Stimulated activated CD8-positive, alpha-beta memory T cell treated with anti-CD3 and anti-CD28 coated beads, Interleukin-4, amount 100 ng/mL, for 48 hours (primary cell): ENCODE data around the gene PLCH2.

Experiments
- DNase-seq: peaks from one replicate; pipeline ENCODE4 v3.0.0-alpha.2; 2020

PLCH2 gene

DNA sequence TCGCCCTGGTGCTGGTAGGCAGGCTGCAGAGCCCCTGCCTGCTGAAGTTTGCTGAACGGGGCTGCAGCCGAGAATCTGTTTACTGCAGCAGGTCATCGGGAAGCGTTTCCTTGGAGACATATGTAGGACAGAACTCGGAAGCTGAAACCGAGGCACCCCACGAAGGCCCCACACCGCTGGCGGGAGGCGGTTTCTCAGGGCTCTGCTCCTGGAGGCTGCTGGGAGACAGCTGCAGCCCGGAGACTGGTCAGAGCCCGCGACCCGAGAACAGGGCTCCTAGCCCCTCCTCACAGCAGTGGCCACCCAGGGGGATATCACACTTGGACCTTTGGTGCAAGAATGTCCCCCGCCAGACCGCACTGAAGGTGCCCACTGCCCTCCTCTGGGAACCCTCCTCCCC lies 12.7 kb upstream of the PLCH2 start:
- DNase-seq = no peak

DNA sequence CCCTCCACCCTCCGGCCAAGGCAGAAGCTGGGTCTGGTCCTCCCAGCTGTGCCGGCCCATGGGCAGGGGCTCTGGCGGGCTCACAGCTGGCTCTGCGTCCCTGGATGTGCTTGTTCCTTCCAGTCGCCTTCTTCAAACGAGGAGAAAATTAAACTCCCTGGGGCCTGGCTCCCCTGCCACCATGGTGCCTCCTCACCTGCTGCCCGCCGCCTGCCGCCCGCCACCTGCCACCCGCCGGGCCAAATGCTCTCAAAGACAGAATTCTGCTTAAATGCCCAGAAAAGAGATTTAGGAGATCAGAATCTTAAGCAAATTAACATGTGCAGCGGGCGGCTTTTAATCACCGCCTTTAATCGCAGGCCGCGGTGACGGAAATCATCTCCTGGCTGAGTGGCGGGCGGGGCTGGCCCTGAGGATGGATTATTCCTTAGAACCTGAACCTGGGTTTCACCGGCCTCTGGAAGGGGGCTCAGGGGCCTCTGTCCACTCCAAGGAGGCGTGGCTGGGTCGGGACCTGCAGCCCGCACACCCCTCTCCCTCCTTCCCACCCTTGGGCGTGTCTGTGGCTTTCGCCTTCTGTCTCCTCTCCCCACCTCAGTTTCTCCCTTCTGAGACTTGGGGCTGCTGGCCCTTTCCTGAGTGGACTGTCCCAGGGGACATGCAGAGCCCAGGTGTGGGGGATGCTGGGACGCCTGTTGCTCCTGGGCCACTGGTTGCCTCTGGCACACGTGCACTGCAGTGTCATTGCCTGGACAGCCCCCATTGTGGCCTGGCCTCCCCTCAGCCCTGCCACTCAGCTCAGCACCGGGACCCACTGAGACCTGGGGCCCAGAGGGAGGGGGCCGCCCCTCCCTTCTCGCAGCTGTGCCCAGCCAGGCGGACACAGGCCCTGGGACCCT lies 10.5 kb upstream of the PLCH2 start:
- DNase-seq = no peak

DNA sequence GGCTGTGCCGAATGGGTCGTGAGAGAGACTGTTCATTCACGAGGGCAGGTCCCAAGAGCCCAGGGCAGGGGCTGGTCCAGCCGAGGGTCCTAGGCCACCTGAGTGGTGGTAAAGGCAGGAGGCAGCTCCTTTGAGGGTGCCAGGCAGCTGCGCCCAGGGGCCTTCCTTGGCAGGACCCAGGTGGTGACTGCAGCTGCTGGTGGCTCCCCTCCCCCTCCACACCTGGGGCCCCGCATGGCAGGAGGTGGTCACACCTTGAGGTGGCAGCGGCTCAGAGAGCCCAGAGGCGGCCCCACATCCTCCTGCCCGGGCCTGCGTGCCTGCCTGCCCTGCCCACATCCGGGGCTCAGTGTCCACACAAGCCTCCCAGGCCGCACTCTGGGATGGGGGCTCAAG lies 9.8 kb upstream of the PLCH2 start:
- no peak for DNase-seq

DNA sequence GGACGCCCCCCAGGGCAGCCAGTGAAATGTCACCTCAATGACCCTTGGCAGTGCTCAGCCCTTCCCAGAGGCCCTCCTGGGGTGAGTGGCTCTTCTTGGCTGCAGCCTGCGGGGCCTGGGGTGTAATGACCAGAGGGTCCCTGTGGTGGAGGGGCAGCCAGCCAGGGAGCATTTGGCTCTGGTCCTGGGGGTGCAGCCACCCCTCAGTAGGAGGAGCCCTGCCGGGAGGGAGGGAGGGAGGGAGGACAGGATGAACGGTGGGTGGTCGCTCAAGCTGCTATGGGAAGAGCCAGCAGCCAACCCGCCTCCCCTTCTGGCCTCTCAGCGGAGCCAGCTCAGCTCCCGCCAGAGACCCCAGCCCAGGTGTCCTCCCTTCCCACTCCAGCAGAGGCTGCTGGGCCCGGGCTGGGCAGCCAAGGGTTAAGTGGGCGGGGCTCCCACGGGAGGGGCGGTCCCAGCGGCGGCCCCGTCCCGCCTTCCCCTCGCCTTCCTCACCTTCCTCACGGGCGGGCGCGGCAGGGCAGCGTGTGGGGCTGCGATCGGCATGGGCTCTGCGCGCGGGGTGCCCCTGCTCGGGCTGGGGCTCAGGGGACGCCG lies 9.0 kb upstream of the PLCH2 start:
- peak; percentile 60 for DNase-seq

DNA sequence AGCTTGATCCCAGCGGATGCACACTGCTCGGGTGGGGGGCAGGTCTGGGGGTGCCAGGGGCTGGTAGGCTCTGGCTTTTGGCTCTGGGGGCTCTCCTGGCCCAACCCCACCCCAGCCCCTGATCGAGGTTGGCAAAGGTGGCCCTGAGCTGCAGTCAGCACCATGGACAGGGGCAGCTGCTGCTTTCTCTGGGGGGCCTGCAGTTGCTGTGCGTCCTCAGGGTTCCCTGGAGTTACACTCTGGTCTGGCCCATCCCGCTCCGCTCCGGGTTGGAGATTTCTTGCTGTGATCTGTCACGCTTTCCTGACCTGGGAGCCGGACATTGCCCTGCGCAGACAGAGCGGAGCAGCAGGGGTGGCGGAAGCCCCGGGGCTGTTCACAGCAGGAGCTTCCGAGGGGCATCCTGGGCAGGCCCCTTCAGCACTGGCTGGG lies 8.0 kb upstream of the PLCH2 start:
- peak; percentile 65 for DNase-seq

DNA sequence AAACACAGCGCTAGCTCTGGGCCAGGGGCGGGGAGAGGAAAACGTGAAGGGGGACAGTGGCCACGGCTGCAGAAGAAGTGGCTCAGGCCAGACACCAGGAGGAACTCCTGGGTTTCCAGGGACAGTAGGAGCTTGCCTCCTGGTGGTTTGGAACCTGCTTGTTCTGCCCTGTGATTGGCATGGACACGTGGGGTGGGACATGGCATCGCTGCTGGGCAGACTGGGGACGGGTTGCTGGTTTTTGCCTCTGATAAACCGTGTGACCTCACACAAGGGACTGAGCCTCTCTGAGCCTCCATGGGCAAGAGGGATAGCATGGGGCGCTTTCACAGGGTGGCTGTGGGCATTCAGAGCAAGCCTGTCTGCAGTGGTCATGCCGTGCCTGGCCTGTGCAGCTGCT lies 7.5 kb upstream of the PLCH2 start:
- DNase-seq = no peak

DNA sequence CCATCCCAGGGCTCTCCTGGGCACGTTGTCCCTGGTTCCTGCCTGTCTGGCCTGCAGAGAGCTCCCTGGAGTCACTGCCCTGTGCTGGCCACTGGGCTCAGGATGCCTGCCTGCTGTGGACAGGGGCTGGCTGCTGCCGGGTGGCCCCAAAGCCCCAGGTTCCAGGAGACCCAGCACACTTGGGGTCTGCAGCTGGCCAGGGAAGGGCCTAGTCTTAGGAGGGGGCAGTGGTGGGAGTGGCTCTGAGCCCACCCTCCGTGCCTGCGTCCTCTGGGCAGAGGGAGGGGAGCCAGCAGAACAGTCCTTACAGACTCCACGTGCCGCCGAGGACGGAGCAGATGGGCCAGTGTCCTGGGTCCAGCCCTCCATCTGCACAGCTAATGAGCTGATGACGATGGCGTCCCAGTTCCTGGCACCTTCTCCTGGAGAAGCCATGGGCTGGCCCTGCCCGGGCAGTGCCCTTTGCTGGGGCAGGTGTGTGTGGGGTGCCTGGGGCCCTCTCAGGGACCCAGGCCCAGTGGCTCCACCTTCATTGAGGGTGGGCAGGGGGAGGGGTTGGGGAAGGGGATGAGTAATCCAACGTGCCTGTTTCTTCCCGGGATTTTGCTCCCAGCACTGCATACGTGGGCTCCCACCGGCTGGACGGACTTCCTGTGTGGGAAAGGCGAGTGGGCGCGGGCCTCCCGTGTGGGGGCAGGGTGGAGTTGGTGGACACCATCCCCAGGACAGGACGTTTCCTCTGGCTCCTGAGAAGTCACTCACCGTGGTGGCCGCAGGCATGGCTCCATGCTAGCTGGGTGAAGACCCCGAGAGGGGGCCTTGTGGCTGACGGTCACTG lies 6.8 kb upstream of the PLCH2 start:
- DNase-seq = no peak

DNA sequence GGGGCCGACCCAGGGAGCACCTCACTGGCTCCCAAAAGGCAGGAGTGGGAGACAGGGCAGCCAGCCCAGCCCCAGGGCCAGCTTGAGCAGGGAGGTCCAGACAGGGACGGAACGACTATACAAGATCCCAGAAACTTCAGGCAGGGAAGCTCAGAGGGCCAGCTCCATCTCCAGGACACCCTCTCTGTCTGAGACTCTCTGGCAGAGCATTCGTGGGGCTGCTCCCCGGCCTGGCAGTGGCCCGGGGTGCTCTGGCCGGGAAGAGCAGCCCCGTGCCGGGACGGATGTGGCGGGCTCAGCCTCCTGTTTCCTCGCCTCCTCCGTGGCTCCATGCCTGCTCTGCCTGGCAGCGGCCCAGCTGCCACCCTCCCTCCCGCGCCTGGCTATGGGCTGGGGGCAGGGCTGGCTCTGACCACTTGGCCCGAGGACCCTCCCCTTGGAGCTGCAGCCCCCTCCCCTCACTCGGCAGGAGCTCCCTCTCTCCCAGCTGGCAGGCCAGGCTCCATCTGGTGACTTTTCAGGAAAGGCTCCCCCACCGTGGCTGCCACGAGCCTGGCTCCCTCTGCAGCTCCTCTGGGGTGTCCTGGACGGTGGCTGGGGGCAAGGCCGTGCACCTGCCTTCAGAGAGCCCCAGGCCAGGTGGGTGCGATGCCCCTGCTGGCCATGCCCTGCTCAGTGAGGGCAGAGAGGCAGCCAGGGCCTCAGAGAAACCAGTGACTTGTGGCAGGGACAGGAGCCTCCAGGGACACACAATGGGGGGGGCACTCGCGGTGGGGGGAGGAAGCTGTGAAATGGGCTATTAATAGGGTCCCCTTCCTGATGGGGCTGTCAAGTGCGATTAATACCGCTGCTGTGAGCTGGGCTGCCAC lies 5.6 kb upstream of the PLCH2 start:
- no peak for DNase-seq

DNA sequence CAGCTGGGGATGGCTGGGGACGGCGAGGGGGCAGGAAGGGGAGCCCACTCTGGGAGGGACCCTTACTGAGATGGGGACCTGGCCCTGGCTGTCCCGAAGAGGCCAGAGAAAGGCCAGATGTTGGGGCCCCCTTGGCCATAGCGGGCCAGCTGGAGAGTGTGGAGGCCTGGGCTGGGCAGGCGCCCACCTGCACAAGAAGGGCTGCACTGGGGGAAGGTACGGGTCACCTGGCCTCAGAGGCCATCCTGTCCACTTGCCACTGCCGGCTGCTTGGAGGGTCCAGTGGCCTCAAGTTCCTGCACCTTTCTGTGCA lies 5.0 kb upstream of the PLCH2 start:
- no peak for DNase-seq

DNA sequence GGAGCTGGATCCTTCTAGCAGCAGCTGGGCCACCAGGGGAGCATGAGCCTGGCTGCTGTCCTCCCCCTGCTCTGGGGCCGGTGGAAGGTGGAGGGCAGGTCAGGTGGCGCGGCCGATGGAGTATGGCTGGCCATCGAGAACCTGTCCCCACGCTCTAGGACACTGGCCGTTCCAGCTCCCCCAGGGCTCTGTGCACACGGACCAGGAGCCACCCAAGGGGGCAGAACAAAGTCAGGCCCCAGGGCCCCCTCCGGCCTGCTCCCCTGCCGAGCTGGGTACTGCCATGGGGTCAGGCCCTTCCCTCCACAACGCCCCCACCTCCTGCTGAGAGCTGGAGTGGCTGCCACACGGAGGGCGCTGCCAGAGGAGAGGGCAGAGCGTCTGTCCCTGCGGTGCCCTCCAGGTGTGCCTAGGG lies 4.5 kb upstream of the PLCH2 start:
- DNase-seq = no peak

DNA sequence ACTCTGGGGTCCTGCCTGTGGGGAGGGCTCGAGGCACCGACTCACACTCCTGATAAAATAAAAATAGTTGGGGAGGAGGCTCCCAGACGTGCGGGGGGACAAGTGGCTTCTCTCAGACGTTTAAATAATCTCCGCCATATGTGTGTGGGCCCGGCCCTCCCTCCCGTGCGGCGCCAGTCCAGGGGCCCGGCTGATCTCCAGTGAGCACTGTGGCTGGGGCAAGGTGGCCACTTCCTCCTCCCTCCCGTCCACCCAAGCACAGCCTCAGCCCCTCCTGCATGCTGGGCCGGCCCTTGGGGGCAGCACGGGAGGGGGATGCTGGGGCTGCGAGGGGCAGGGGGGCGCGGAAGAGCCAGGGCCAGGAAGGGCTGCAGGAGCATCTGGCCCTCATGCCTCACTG lies 4.0 kb upstream of the PLCH2 start:
- DNase-seq = no peak

DNA sequence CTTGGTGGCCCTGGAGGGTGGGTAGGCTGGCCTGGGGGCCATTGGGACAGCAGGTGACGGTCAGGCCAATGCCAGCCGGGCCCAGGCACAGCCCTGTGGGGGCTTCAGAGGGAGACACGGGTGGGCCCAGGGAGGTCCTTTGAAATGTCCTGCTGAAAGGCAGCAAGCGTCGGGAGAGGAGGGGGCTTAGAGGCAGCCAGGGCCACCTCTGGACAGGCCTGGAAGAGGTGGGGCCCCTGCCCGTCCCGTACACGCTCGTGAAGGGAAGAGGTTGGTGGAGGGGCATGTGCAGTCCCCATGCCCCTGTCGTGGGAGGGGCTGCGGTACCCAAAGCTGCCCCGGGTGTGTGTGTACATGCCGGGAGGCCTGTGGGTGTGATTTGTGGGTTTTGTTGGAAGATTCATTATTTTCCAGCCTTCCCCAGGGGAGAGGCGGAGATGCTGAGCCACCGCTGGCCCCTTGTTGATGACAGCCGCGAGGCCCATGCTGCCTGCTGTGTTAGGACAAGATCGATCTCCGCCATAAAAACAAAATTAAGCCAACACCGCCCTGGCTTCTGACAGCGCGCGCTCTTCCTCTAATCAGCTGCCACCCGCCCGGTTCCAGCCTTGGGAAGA lies 3.4 kb upstream of the PLCH2 start:
- no peak for DNase-seq

DNA sequence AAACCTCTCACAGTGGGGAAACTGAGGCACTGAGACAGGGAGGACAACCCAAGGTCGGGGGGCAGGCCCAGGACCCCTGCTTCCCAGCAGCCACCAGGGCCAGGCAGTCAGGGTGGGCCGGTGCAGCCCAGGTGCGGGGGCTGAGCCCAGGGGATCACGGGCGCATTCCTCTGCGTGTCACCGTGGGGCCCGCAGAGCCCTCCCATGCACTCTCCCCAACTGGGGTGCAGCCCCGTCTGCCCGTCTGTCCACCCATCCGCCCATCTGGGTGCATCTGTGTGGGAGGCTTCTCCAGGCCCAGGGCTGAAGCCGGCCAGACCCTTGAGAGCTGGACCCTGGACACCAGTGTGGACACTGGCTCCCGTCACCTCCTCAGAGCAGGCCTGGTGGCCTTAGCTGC lies 2.9 kb upstream of the PLCH2 start:
- DNase-seq = no peak

DNA sequence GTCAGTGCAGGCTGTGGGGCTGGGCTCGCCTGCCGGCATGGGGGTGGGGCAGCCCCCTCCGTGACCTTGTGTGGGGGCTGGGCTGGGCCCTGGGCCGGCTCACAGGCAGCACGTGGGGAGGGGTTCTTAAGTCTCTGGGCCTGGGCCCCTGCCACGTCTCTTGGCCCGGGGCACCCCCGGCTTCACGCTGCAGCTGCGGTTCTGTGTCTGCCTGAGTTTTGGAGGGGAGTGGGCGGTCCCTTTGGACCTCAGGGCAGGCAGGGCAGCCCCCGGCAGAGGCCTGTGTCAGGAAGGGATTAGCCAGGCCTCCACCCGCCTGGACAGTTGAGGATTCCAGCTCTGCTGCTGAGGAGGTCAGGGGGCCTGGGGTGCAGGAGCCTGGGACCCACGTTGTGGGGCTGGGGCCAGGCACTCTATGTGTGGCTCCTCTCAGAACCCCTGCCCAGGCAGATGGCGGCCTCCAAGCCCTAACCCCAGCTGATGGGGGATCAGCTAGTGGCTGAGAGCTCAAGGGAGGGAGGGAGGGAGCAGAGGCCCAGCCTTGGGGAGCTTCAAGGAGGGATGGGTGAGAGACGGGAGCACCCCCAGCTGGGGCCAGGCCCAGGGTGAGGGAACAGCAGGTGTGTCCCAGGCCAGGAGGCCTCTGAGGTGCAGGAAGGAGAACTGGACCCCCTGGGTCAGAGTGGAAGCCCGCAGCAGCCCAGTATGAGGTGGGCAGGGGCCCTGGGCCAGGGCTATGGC lies 1.8 kb upstream of the PLCH2 start:
- DNase-seq = no peak

DNA sequence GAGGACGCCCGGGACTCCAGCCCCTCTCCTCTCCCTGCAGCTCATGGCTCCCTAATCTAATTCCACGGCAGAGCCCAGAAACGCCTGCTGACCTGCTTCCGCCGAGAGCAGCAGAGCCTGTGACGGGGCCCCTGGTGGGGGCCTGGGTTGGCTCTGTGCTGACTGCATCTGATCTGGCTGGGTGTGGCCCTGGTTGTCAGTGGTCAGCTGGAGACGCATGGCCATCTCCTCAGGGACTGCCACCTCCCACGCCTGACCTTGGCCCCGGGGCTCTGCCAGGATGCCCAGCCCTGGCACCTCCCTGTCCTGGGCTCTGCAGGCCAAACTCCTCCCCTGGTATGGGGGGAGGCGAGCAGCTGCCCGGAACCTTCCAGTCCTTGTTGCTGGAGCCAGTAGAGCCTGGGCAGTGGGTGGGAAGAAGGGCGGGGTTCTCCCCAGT lies 1.1 kb upstream of the PLCH2 start:
- DNase-seq = no peak

DNA sequence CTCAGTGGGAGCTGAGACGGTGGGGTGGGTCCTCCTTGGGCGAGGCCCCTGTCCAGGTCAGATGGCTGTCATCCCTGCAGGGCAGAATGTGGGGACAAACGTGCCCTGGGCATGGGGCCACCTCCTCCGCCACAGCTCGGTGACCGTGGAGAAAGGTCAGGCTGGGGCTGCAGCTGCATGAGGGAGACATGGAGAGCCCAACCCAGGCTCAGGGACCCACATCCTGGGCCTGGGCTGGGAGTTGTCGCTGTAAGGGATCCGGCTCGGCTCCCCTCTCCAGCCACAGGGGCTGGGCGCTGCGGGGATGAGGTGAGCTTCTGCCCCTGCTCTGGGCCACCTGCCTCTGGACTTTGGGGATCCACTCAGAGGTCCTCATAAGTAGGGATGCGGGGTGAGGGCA lies 518 bp upstream of the PLCH2 start:
- DNase-seq = no peak

DNA sequence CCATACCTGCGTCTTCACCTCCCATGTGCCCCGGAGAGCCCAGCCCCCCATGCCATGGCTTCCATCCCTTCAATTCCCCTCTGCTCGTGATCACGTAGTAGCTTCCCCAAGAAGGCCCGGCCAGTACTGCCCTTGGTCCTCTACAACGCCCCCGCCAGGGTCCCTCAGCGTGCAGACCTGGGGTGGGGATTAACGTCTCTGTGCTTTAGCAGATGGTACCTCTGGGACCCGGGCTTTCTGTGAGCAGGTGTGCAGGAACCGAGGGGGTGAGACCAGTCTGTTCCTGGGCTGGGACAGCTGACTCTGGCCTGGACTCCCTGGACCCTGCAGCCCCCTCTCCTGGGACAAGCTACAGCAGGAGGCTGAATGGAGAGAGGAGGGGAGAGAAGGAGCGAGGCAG lies 1.2 kb downstream of the PLCH2 start:
- DNase-seq = no peak

DNA sequence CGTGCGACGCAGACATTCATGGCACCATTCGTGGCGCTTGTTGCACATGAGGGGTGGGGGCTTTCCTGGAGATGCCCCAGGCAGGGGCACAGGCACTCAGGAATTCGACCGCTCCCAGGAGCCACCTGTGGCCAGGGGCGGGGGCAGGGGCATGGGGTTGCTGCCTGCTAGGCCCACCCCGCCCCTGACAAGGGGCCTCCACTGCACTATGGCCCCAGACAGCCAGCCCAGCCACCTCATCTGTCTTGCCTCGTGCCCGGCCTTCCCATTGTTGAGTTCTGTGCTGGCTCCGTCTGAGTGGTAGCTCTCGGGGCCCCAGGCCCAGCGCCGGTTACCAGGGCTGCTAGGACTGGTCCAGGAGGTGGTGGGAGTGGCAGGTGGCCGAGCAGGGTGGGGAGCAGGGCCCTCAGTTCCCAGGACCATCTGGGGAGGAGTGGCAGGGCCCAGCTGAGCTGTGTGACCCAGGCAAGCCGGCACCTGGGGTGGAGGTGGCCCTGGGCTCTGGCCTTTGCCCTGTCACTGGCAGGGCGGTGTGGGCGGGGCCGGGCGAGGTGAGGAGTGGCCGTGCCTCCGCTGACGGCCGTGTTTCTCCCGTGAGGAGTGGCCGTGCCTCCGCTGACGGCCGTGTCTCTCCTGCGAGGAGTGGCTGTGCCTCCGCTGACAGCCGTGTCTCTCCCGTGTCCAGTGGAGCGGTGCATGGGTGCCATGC lies 1.9 kb downstream of the PLCH2 start:
- no peak for DNase-seq

DNA sequence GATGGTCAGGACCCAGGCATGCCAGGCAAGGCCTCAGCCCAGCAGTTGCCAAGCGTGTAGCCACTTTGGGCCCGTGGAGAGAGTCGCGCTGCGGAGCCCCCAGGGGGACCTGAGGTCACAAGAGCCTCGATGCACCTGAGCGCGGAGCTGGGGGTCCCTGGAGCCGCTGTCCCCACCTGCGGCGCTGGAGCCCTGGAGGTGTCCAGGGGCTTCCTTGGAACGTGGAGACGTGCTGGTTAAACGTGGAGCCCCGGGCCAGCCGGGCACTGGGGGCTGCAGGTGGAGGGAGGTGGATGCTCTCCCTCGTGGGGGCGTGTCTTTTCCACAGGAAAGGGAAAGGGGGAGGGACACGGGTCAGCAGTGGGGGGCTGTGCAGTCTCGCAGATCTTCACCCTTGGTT lies 3.1 kb downstream of the PLCH2 start:
- DNase-seq = no peak

DNA sequence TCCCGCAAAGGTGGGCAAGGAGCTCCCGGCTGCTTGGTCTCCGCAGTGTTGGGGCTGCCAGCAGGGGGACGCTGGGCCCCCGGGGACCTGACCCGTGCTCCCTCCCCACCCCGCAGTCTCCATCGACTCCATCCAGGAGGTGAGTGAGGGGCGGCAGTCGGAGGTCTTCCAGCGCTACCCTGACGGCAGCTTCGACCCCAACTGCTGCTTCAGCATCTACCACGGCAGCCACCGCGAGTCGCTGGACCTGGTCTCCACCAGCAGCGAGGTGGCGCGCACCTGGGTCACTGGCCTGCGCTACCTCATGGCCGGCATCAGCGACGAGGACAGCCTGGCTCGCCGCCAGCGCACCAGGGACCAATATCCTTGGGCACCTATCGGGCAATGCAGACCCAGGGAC lies 3.5 kb downstream of the PLCH2 start:
- no peak for DNase-seq
